Activated naive CD8-positive, alpha-beta T cell treated with anti-CD3 and anti-CD28 coated beads, Interleukin-2, amount 10 ng/mL, durations not matched to agents 7 days and 5 days (primary cell): ENCODE data around the gene NMNAT2. TPM values are rescaled to one million over a fixed set of nuclear protein-coding genes. Genes with fewer than 3 reads are reported as not detected.
A peak's percentile ranks its signal among the peaks of the same experiment; 100 is the strongest.

ENCODE experiments used
- ATAC-seq: fragments of 150-1000 bp; cut with Tn5 transposase; one replicate; pipeline ENCODE4 v1.10.0; 2021; ENCODE audit warnings: low read depth, moderate library complexity
- POLR2A ChIA-PET: fragments of 350-600 bp; sonication (Branson Sonifier 250); formaldehyde crosslinking; loops from one replicate; lab custom pipeline; 2021; ENCODE audit warnings: antibody characterized with exemption; lab: Charles Lee
- DNase-seq: peaks from one replicate; pipeline ENCODE4 v3.0.0; 2021
- H3K27ac Mint-ChIP-seq: one replicate; pipeline ENCODE4 v1.8.0; 2022; ENCODE audit warnings: mild to moderate bottlenecking, mixed read lengths
- H3K27me3 Mint-ChIP-seq: one replicate; pipeline ENCODE4 v1.8.0; 2022; ENCODE audit warnings: mild to moderate bottlenecking, moderate library complexity, mixed read lengths
- H3K36me3 Mint-ChIP-seq: one replicate; pipeline ENCODE4 v1.8.0; 2021; ENCODE audit warnings: mild to moderate bottlenecking, mixed read lengths
- H3K4me1 Mint-ChIP-seq: one replicate; pipeline ENCODE4 v1.8.0; 2021; ENCODE audit warnings: mixed read lengths
- H3K4me3 Mint-ChIP-seq: one replicate; pipeline ENCODE4 v1.8.0; 2022; ENCODE audit warnings: mild to moderate bottlenecking, moderate library complexity, mixed read lengths
- H3K9me3 Mint-ChIP-seq: one replicate; pipeline ENCODE4 v1.8.0; 2021; ENCODE audit warnings: mixed read lengths
- total RNA-seq, 2 experiments: library from RNA; stranded (reverse); gene quantifications; one replicate each; pipeline ENCODE4 v1.2.3, GENCODE V29; 2021

NMNAT2 gene
- total RNA-seq: not detected

DNA sequence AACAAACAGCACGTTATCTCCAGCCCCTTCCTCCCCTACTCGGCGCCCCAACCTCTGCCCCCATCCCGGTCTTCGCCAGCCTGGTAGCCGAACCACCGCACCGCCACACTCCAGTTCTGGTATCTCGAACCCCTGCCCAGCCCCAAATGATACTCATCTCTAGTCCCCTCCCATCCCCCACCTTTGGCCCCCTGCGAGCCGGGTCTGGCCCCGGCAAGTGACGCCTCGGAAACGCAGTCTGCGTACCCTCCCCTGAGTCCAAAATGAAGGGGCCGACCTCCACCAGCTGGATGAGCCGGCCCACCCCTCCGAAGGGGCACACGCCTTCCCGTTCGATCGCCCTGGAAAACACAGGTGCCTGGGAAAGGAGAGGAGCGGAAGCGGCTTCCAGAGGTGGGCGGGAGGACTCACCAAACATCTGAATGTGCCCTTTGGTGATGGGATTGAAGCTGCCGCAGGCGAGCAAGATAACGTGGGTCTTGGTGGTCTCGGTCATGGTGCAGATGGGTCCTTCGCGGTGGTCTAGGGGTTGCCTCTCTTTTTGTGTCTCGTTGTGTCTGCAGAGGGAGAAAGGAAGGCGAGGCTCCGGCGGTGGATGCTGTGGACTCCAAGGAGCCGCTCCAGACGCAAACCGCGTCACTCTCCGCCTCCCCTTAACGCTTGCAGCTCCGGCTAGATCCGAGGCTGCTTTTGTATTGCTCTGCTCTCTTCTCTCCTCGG, at the start of gene NMNAT2:
TSS of gene NMNAT2 (minus strand) at position 609 of the 720 bp plus-strand sequence. CDS start at position 496, 113 bp downstream.
- Mint-ChIP-seq H3K27me3 (peaks cover 57% of the 10 kb centered on the region), H3K9me3 (no peaks in the 10 kb centered on the region), H3K27ac (no peak within 1 kb of the TSS), H3K4me1 (peaks cover 15% of the 10 kb centered on the region), H3K36me3 (peaks cover 5% of the 10 kb centered on the region), H3K4me3 (peak within 1 kb of the TSS; percentile 43)
- ATAC-seq (no peak), DNase-seq (no peak)
- POLR2A ChIA-PET: no interaction called here

DNA sequence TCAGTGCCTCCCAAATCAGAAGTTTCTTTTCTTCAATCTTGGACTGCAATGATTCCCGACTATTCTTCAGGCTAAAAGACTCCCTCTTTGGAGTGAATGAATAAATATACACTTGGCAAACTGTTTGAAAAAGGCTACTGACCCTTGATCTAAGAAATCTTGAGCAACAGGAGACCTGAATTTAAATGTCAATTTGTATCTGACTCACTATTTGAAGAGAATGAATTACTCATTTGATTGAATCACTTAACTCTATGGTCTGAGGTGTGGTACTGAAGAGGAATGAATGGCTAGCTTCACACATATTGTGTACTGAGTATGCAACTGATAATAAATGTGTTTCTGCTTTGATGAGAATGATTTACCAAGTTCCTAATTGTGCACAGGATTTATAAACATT, 49.5 kb upstream of the NMNAT2 start:
- ATAC-seq: no peak
- DNase-seq: no peak
- H3K9me3 Mint-ChIP-seq: no peaks in the 10 kb centered on the region
- no peaks in the 10 kb centered on the region for H3K36me3 Mint-ChIP-seq
- H3K27ac Mint-ChIP-seq: no peak overlapping the region
- POLR2A ChIA-PET: no interaction called here
- H3K4me3 Mint-ChIP-seq: no peak overlapping the region
- H3K27me3 Mint-ChIP-seq: peaks cover 21% of the 10 kb centered on the region
- peaks cover 4% of the 10 kb centered on the region for H3K4me1 Mint-ChIP-seq

DNA sequence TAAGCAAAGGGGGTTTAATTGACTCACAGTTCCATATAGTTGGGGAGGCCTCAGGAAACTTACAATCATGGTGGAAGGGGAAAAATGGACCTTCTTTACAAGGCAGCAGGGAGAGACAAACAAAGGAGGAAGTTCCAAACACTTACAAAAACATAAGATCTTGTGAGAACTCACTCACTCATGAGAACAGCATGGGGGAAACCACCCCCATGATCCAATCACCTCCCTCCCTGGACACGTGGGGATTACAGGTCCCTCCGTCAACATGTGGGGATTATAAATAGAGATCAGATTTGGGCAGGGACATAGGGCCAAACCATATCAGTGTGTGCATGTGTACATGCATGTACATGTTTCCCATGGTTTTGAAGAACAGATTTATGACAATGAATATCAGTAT, 48.6 kb upstream of the NMNAT2 start:
- POLR2A ChIA-PET: no interaction called here
- Mint-ChIP-seq H3K36me3 (no peaks in the 10 kb centered on the region), H3K27ac (no peak overlapping the region), H3K9me3 (no peaks in the 10 kb centered on the region), H3K4me3 (no peak overlapping the region), H3K4me1 (peaks cover 4% of the 10 kb centered on the region), H3K27me3 (peaks cover 27% of the 10 kb centered on the region)
- no peak for ATAC-seq
- no peak for DNase-seq

DNA sequence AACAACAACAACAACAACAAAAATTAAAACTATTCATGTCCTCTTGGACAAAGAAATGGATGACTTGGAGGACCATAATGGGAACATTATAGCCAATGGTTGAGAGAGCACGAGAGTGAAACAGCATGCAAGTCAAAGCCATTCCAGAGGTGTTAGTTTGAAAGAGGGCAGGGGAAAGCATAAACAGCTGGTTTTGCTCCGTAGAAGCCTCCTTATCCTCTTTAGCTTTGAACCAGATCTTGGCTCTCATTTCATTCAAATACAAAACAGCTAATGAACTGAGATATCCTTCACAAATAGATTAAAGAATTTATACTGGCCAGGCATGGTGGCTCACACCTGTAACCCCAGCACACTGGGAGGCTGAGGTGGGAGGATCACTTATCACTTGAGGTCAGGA, 45.4 kb upstream of the NMNAT2 start:
- H3K36me3 Mint-ChIP-seq: no peaks in the 10 kb centered on the region
- peaks cover 39% of the 10 kb centered on the region for H3K27me3 Mint-ChIP-seq
- H3K27ac Mint-ChIP-seq: no peak overlapping the region
- H3K9me3 Mint-ChIP-seq: no peaks in the 10 kb centered on the region
- no peak for ATAC-seq
- POLR2A ChIA-PET: no interaction called here
- DNase-seq: no peak
- peaks cover 2% of the 10 kb centered on the region for H3K4me1 Mint-ChIP-seq
- no peak overlapping the region for H3K4me3 Mint-ChIP-seq

DNA sequence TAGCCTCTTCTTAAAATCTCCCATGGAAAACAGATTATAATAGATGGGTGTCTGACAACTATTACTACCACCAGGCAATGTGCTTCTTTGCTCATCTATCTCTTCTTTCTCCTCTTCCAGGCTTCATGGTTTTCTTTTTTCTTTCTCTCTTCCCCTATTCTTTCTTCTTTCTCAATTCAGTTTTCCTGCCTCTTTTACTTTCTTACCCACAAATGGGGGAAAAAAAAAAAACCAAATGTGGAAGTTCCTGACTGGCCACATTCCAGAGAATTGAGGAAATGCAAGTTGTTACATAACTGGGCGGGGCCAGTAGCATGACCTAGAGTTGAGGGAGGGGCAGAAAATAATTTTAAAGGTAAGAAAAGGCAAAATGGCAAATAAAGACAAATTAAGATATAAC, 43.2 kb upstream of the NMNAT2 start:
- Mint-ChIP-seq H3K9me3 (no peaks in the 10 kb centered on the region), H3K4me3 (no peak overlapping the region), H3K27ac (no peak overlapping the region), H3K27me3 (peaks cover 49% of the 10 kb centered on the region), H3K36me3 (no peaks in the 10 kb centered on the region), H3K4me1 (peaks cover 3% of the 10 kb centered on the region)
- no peak for DNase-seq
- POLR2A ChIA-PET: no interaction called here
- ATAC-seq: no peak

DNA sequence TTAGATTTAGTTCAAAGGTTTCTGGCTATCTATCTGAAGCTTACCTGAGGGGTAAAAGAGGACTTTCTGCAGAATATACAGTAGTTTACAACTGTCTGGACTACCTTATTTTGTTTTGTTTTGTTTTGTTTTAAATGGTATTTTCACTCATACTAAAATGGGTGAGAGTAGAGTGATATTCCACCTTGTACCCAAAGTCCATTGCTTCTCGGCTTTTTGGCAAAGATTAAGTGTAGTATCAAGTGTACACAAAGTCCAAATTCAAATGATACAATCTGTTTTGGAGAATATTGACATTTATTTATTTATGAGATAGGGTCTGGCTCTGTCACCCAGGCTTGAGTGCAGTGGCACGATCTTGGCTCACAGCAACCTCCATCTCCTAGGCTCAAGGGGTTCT, 42.4 kb upstream of the NMNAT2 start:
- DNase-seq (no peak), ATAC-seq (no peak)
- H3K27me3 Mint-ChIP-seq: peaks cover 55% of the 10 kb centered on the region
- H3K4me3 Mint-ChIP-seq: no peak overlapping the region
- H3K36me3 Mint-ChIP-seq: no peaks in the 10 kb centered on the region
- no peak overlapping the region for H3K27ac Mint-ChIP-seq
- no peaks in the 10 kb centered on the region for H3K9me3 Mint-ChIP-seq
- peaks cover 3% of the 10 kb centered on the region for H3K4me1 Mint-ChIP-seq
- POLR2A ChIA-PET: no interaction called here

DNA sequence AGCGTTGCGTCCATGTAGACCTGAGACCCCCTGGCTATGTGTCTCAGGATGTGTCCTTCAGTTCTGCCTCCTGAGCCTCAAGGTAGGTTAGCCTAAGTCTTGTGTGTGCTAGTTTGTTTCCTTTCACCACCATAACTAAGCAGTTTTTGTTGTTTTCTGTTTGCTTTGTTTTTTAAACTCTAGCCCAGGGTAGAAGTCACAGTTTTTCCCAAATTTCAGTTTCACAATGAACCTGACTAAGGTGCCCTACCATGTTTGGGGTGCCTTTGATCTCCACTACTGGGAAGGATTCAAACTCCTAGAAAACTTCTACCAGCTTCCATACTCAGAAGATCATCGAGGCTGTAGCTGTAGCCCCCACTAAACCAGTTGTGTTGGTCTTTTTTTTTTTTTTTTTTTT, 39.3 kb upstream of the NMNAT2 start:
- H3K27ac Mint-ChIP-seq: no peak overlapping the region
- H3K9me3 Mint-ChIP-seq: no peaks in the 10 kb centered on the region
- H3K4me1 Mint-ChIP-seq: peaks cover 3% of the 10 kb centered on the region
- ATAC-seq (no peak), DNase-seq (no peak)
- no peak overlapping the region for H3K4me3 Mint-ChIP-seq
- H3K36me3 Mint-ChIP-seq: no peaks in the 10 kb centered on the region
- peaks cover 48% of the 10 kb centered on the region for H3K27me3 Mint-ChIP-seq
- POLR2A ChIA-PET: no interaction called here

DNA sequence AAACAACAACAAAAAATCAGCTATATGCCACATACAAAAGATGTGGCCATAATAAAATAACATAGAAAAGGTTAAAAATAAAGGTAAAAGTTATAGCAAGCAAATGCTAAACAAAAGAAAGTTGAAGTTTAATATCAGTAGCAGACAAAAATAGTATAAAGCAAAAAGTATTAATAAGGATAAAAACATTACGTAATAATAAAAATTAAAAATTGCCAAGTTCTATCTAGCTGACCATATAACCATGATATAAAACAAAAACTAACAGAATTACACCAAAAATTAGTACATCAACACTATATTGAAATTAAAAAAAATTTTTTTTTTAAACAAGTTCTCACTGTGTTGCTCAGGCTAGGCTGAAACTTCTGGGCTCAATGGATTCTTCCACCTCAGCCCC, 38.6 kb upstream of the NMNAT2 start:
- H3K4me1 Mint-ChIP-seq: peaks cover 3% of the 10 kb centered on the region
- ATAC-seq (no peak), DNase-seq (no peak)
- H3K36me3 Mint-ChIP-seq: no peaks in the 10 kb centered on the region
- H3K4me3 Mint-ChIP-seq: no peak overlapping the region
- POLR2A ChIA-PET: no interaction called here
- no peak overlapping the region for H3K27ac Mint-ChIP-seq
- no peaks in the 10 kb centered on the region for H3K9me3 Mint-ChIP-seq
- H3K27me3 Mint-ChIP-seq: peaks cover 46% of the 10 kb centered on the region

DNA sequence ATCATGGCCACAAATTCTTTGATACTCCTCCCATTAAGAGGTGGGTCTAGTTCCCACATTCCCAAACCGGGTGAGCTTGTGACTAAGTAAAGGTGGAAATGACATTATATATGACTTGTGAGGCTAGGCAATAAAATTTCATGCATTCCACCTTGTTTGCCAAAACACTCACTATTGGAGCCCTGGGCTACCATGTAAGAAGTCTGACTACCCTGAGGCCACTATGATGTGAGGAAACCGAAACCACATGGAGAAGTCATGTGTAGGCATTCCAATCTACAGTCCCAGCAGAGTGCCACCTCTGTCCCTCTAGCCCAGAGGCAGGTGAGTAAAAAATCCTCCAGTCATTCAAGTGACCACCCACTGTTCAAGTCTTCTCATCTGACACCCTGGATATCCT, 36.2 kb upstream of the NMNAT2 start:
- H3K4me3 Mint-ChIP-seq: no peak overlapping the region
- DNase-seq: no peak
- H3K27ac Mint-ChIP-seq: no peak overlapping the region
- POLR2A ChIA-PET: no interaction called here
- ATAC-seq: no peak
- peaks cover 37% of the 10 kb centered on the region for H3K27me3 Mint-ChIP-seq
- no peaks in the 10 kb centered on the region for H3K36me3 Mint-ChIP-seq
- no peaks in the 10 kb centered on the region for H3K9me3 Mint-ChIP-seq
- H3K4me1 Mint-ChIP-seq: peaks cover 1% of the 10 kb centered on the region

DNA sequence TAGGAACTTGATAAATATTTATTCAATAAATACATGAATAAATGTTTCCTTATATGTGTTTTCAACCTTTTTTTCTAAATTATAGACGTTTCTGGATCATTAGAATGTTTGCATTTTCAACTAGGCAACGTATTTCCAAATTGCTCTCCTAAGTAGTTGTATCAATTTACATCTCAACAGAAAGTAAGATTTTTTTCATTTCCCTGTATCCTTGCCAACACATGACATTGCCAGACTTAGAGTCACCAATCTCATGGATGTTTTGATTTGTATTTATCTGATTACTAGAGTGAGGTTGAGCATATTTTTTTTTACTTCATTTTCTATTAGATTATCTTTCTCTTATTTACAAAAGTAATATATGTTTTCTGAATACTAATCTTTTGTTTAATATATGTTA, 31.9 kb upstream of the NMNAT2 start:
- Mint-ChIP-seq H3K4me1 (no peaks in the 10 kb centered on the region), H3K36me3 (no peaks in the 10 kb centered on the region), H3K27ac (no peak overlapping the region), H3K9me3 (no peaks in the 10 kb centered on the region), H3K4me3 (no peak overlapping the region), H3K27me3 (peaks cover 12% of the 10 kb centered on the region)
- ATAC-seq (no peak), DNase-seq (no peak)
- POLR2A ChIA-PET: no interaction called here

DNA sequence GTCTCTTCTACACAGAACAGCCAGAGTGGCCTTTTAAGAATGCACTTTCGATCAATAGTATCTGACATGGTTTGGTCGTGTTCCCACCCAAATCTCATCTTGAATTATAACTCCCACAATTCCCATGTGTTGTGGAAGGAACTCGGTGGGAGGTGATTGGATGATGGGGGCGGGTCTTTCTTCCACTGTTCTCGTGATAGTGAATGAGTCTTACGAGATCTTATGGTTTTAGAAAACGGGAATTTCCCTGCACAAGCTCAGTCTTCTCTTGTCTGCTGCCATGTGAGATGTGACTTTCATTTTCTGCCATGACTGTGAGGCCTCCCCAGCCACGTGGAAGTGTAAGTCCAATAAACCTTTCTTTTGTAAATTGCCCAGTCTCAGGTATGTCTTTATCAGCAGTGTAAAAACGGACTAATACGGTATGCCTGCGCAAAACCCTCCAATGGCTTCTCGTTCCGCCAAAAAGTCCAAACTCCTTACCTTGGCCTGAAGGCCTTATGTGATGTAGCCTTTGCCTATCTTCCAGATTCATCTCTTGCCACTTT, 31.1 kb upstream of the NMNAT2 start:
- Mint-ChIP-seq H3K27ac (no peak overlapping the region), H3K9me3 (no peaks in the 10 kb centered on the region), H3K4me1 (no peaks in the 10 kb centered on the region), H3K4me3 (no peak overlapping the region), H3K36me3 (no peaks in the 10 kb centered on the region), H3K27me3 (peaks cover 9% of the 10 kb centered on the region)
- DNase-seq (no peak), ATAC-seq (no peak)
- POLR2A ChIA-PET: no interaction called here

DNA sequence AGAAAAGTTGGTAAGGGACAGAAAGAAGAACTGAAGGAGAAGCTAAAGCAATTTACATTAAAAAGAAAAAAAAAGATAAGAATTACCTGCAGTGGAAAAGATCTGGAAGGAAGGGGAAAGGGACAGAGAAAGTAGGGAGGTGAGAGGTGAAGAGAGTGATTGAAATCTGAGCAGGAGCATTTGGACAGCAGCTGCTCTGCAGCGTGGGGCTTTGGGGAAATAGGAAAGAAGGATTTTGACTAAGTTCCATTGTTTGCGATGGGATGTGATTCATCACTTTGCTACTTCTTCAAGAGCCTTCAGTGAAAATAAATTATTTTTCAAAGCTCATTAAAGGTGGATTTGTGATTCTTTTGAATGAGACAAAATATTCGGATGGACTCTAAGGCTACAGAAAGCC, 26.1 kb upstream of the NMNAT2 start:
- no peaks in the 10 kb centered on the region for H3K4me1 Mint-ChIP-seq
- DNase-seq (no peak), ATAC-seq (no peak)
- H3K9me3 Mint-ChIP-seq: no peaks in the 10 kb centered on the region
- POLR2A ChIA-PET: no interaction called here
- no peak overlapping the region for H3K4me3 Mint-ChIP-seq
- no peak overlapping the region for H3K27ac Mint-ChIP-seq
- peaks cover 17% of the 10 kb centered on the region for H3K27me3 Mint-ChIP-seq
- no peaks in the 10 kb centered on the region for H3K36me3 Mint-ChIP-seq

DNA sequence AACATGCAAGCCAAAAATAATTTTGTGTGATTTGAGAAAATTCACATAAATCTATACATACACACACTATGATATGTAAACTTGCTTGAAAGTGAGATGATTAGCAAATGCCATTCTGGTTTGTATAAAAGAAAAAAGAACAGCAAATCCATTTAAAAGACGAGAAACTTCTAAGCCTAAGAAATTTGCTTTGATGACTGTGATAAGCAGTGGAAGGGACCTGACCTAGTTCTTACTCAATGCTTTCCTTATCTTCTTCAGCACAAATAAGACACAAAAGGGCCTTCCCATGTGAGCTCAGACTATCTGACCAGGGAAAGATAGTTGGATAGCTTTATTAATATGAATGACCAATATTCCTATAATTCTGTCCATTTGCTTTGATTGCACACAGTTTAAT, 25.3 kb upstream of the NMNAT2 start:
- Mint-ChIP-seq H3K27ac (no peak overlapping the region), H3K9me3 (no peaks in the 10 kb centered on the region), H3K4me3 (no peak overlapping the region), H3K27me3 (peaks cover 24% of the 10 kb centered on the region), H3K4me1 (no peaks in the 10 kb centered on the region), H3K36me3 (no peaks in the 10 kb centered on the region)
- DNase-seq (no peak), ATAC-seq (no peak)
- POLR2A ChIA-PET: no interaction called here

DNA sequence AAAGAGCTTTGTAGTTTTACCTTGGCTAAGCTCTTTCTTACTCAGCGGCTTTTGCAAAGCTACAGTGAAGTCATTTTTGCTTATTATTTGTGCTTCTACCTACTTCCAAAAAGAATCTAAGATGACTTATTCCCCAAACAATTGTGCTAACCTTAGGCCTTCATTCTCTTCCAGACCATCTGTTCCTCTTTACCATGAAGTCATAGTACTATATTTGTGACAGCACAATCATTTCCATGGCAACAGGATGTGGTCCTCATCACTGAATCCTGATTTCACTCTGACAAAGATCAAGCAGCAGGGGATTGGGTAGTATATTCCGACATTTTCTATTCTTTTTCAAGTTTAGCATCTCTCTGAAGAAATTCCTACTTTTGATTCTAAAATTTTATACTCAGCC, 24.8 kb upstream of the NMNAT2 start:
- Mint-ChIP-seq H3K36me3 (no peaks in the 10 kb centered on the region), H3K9me3 (no peaks in the 10 kb centered on the region), H3K4me1 (no peaks in the 10 kb centered on the region), H3K27ac (no peak overlapping the region), H3K4me3 (no peak overlapping the region), H3K27me3 (peaks cover 24% of the 10 kb centered on the region)
- no peak for ATAC-seq
- DNase-seq: no peak
- POLR2A ChIA-PET: no interaction called here
